ENCODE measurements around the gene GALR1. TPM values are rescaled to one million over a fixed set of nuclear protein-coding genes. Genes with fewer than 3 reads are reported as not detected.

GALR1 gene
- not detected in 2 replicates for total RNA-seq
- polyA plus RNA-seq, result not detected in 2 replicates
- polyA plus RNA-seq (2011; cell fraction: cytosol; rRNA removed), result not detected in 2 replicates
- polyA plus RNA-seq (2011; cell fraction: nucleus; rRNA removed), result not detected in 2 replicates
- not detected in 2 replicates for polyA plus RNA-seq (2012)
- polyA minus RNA-seq, result not detected in 2 replicates
- polyA minus RNA-seq (2011; cell fraction: cytosol; rRNA and poly(A)+ RNA removed), result not detected
- not detected in 2 replicates for polyA minus RNA-seq (2011; cell fraction: nucleus; rRNA and poly(A)+ RNA removed)
- Bru-seq, nascent RNA, result not detected
- not detected for BruChase-seq, experiment 1, labeled RNA remaining after a 6-hour chase
- not detected for BruChase-seq, experiment 2, labeled RNA remaining after a 2-hour chase
- long read RNA-seq, result 0 reads

GRCh38 chr18:77249569-77250500 lies at the start of gene GALR1:
Gene GALR1 (plus strand): TSS chr18:77249848. CDS start chr18:77250549, 701 bp downstream.
- dilution Hi-C loops (cut with MboI; ENCODE audit: extremely low pct_ligation_motif_present, low sequenced_read_pairs) (no loop called here), intact Hi-C loops (cut with micrococcal nuclease) (no loop called here)
- Histone ChIP-seq H3K9ac (replicated peaks; ENCODE audit: extremely low read depth, insufficient read depth, low read length) (no peak within 1 kb of the TSS), H3K79me2 (ENCODE audit: control insufficient read depth, insufficient read depth, low read length) (no peaks in the 10 kb centered on the region), H2AFZ (ENCODE audit: low read depth, low read length) (no peak within 1 kb of the TSS), H3K27me3 (ENCODE audit: control insufficient read depth in 2 of 2, insufficient read depth in 2 of 2, low read length in 2 of 2) (peaks cover 21 to 34% of the 10 kb centered on the region in 2 experiments), H3K4me1 (ENCODE audit: control insufficient read depth, extremely low read depth, insufficient read depth, low read length) (no peaks in the 10 kb centered on the region), H3K9me1 (replicated peaks; ENCODE audit: control insufficient read depth, extremely low read depth, insufficient read depth, low read length) (no peaks in the 10 kb centered on the region), H3K4me2 (ENCODE audit: insufficient read depth, low read length) (peak within 1 kb of the TSS; percentile 48), H3K27ac (ENCODE audit: insufficient read depth, low read depth, low read length) (no peak within 1 kb of the TSS), H4K20me1 (replicated peaks; ENCODE audit: control insufficient read depth, extremely low read depth, insufficient read depth, low read length) (no peaks in the 10 kb centered on the region), H3K36me3 (ENCODE audit: control insufficient read depth in 2 of 2, extremely low read depth in 1 of 2, insufficient read depth in 2 of 2, low read length in 2 of 2) (no peaks in the 10 kb centered on the region), H3K9me3 (replicated peaks; ENCODE audit: control insufficient read depth, insufficient read depth, low read length) (no peaks in the 10 kb centered on the region), H3K4me3 (replicated peaks in 1 of 3; ENCODE audit: insufficient read depth in 1 of 3, low read depth in 1 of 3, low read length in 3 of 3) (no peak within 1 kb of the TSS)
- DNase-seq (ENCODE audit: low read depth, low spot score), result no peak
- CTCF ChIA-PET, result no interaction called here
- TF ChIP-seq POLR2A (IDR thresholded peaks at IDR 0.05; ENCODE audit: low read depth, low read length), result no peak
- no peak for TF ChIP-seq MAX (IDR thresholded peaks at IDR 0.05; ENCODE audit: insufficient read depth, insufficient read length)
- no peak for TF ChIP-seq CTCF (IDR thresholded peaks at IDR 0.05; ENCODE audit: extremely low read depth in 1 of 2, insufficient read depth in 1 of 2, low read depth in 1 of 2, low read length in 2 of 2)
- no peak for TF ChIP-seq JUN (IDR thresholded peaks at IDR 0.05; ENCODE audit: borderline replicate concordance, insufficient read depth, insufficient read length, low read depth)
- peak; percentile 56 for TF ChIP-seq EZH2 (IDR thresholded peaks at IDR 0.05; ENCODE audit: borderline replicate concordance, low read depth, low read length, severe bottlenecking)
- TF ChIP-seq GATA2 (IDR thresholded peaks at IDR 0.05; ENCODE audit: insufficient read depth, insufficient read length, low read depth, low read length), result no peak
- no peak for TF ChIP-seq FOS (IDR thresholded peaks at IDR 0.05; ENCODE audit: borderline replicate concordance, insufficient read depth, low read length)
- FAIRE-seq, result no peak
- BruUV-seq (replicated peaks), result no TSS peak
- POLR2A ChIA-PET, result no interaction called here

Measured in endothelial cell of umbilical vein (primary cell).